Neural cell (in vitro differentiated cells): ENCODE results near the gene DNAH7. TPM values are rescaled to one million over a fixed set of nuclear protein-coding genes. Genes with fewer than 3 reads are reported as not detected.

Experiments
- H2AFZ ChIP-seq: fragments of 200-600, 300-800 bp; sonication (generic), shearing (Covaris generic); 2 replicates; pipeline ENCODE4 v1.6.0; 2014; ENCODE audit warnings: low read depth, mild to moderate bottlenecking, antibody characterized with exemption, low read length, moderate library complexity
- H3F3A ChIP-seq: fragments of 200-600 bp; shearing (Covaris generic); 2 replicates; pipeline ENCODE4 v1.6.1; 2016; ENCODE audit warnings: mild to moderate bottlenecking, moderate library complexity, mixed read lengths, antibody characterized with exemption, low read length; ENCODE audit not compliant: insufficient read depth, poor library complexity, severe bottlenecking
- H3K27ac ChIP-seq: fragments of 200-600, 300-800 bp; sonication (generic), shearing (Covaris generic); 2 replicates; pipeline ENCODE4 v1.5.1; 2014; ENCODE audit warnings: mild to moderate bottlenecking, low read length, moderate library complexity
- H3K27me3 ChIP-seq: fragments of 300-800, 200-600 bp; sonication (generic), shearing (Covaris generic); 2 replicates; pipeline ENCODE4 v1.6.0; 2014; ENCODE audit warnings: mild to moderate bottlenecking, low read depth, low read length, moderate library complexity; ENCODE audit not compliant: insufficient read depth
- H3K36me3 ChIP-seq: fragments of 300-800, 200-600 bp; sonication (generic), shearing (Covaris generic); 2 replicates; pipeline ENCODE4 v1.5.1; 2014; ENCODE audit warnings: mild to moderate bottlenecking, antibody characterized with exemption, low read length, moderate library complexity; ENCODE audit not compliant: insufficient read depth
- H3K4me2 ChIP-seq: fragments of 300-800, 200-600 bp; sonication (generic), shearing (Covaris generic); 2 replicates; pipeline ENCODE4 v1.6.0; 2014; ENCODE audit warnings: mild to moderate bottlenecking, low read length
- H3K4me3 ChIP-seq: fragments of 300-800, 200-600 bp; sonication (generic), shearing (Covaris generic); 2 replicates; pipeline ENCODE4 v1.5.1; 2014; ENCODE audit warnings: mild to moderate bottlenecking, low read length, moderate library complexity
- H3K79me2 ChIP-seq: fragments of 200-600 bp; shearing (Covaris generic); replicated peaks from 2 replicates; pipeline ENCODE4 v1.6.0; 2014; ENCODE audit warnings: mild to moderate bottlenecking, low read length, moderate library complexity; ENCODE audit not compliant: insufficient read depth
- H3K9ac ChIP-seq: fragments of 300-800, 200-600 bp; sonication (generic), shearing (Covaris generic); 2 replicates; pipeline ENCODE4 v1.6.1; 2016; ENCODE audit warnings: mild to moderate bottlenecking, low read length, mixed read lengths
- H3K9me2 ChIP-seq: fragments of 200-600 bp; shearing (Covaris generic); 2 replicates; pipeline ENCODE4 v1.6.1; 2016; ENCODE audit warnings: mild to moderate bottlenecking, low read length, mixed read lengths; ENCODE audit not compliant: insufficient read depth
- H3K9me3 ChIP-seq: fragments of 200-600, 300-800 bp; sonication (generic), shearing (Covaris generic); 2 replicates; pipeline ENCODE4 v1.6.1; 2016; ENCODE audit warnings: mild to moderate bottlenecking, mixed run types, low read length, moderate library complexity, mixed read lengths
- H4K20me1 ChIP-seq: fragments of 200-600 bp; shearing (Covaris generic); 2 replicates; pipeline ENCODE4 v1.6.1; 2016; ENCODE audit warnings: mild to moderate bottlenecking, mixed run types; ENCODE audit not compliant: insufficient read depth
- CTCF ChIP-seq: fragments of 450-650 bp; IDR thresholded peaks from 2 replicates; pipeline ENCODE4 v1.5.1; 2014; ENCODE audit warnings: antibody characterized with exemption, mild to moderate bottlenecking, moderate library complexity; ENCODE audit not compliant: poor library complexity, severe bottlenecking
- EP300 ChIP-seq: fragments of 450-650 bp; conservative IDR thresholded peaks from 2 replicates; pipeline ENCODE4 v1.6.1; 2014; ENCODE audit warnings: antibody characterized with exemption, mild to moderate bottlenecking, moderate library complexity; ENCODE audit not compliant: poor library complexity, severe bottlenecking
- EZH2 ChIP-seq: fragments of 200-600, 300-800 bp; shearing (Covaris generic), sonication (generic); IDR thresholded peaks from 2 replicates; pipeline ENCODE4 v1.6.1; 2014; ENCODE audit warnings: antibody characterized with exemption, low read length, borderline replicate concordance, mild to moderate bottlenecking; ENCODE audit not compliant: insufficient read depth, poor library complexity, severe bottlenecking
- MXI1 ChIP-seq: fragments of 450-650 bp; conservative IDR thresholded peaks from 2 replicates; pipeline ENCODE4 v1.6.1; 2014; ENCODE audit warnings: antibody characterized with exemption, mild to moderate bottlenecking; ENCODE audit not compliant: poor library complexity, severe bottlenecking
- POLR2AphosphoS5 ChIP-seq: IDR thresholded peaks from 2 replicates; pipeline ENCODE4 v1.6.1; 2012
- RAD21 ChIP-seq: fragments of 450-650 bp; conservative IDR thresholded peaks from 2 replicates; pipeline ENCODE4 v1.6.1; 2014; ENCODE audit warnings: antibody characterized with exemption, mild to moderate bottlenecking, moderate library complexity
- REST ChIP-seq: IDR thresholded peaks from 2 replicates; pipeline ENCODE4 v1.6.1; 2012; ENCODE audit warnings: borderline replicate concordance
- SMC3 ChIP-seq: fragments of 450-650 bp; conservative IDR thresholded peaks from 2 replicates; pipeline ENCODE4 v1.6.1; 2014; ENCODE audit warnings: antibody characterized with exemption, mild to moderate bottlenecking, moderate library complexity; ENCODE audit not compliant: poor library complexity
- TAF1 ChIP-seq: IDR thresholded peaks from 2 replicates; pipeline ENCODE4 v1.6.1; 2012; ENCODE audit warnings: low read depth
- polyA plus RNA-seq: library from polyadenylated mRNA; depleted of rRNA; stranded (reverse); fragments of >200 nt; gene quantifications from 2 replicates; pipeline ENCODE4 v1.2.3, GENCODE V29; 2014

Gene DNAH7
- polyA plus RNA-seq, 1 donor from 2014 or later, result 0.67 TPM

GRCh38 chr2:195820867-195821565 is 247.6 kb downstream of the DNAH7 start:
- no peak overlapping the region for H2AFZ ChIP-seq
- no peak overlapping the region for H3K9ac ChIP-seq
- no peak overlapping the region for H3K4me3 ChIP-seq
- TF ChIP-seq CTCF, result no peak
- no peak for TF ChIP-seq RAD21
- no peak for TF ChIP-seq EP300
- no peak for TF ChIP-seq MXI1
- no peak for TF ChIP-seq POLR2AphosphoS5
- TF ChIP-seq EZH2, result no peak
- no peak for TF ChIP-seq REST
- TF ChIP-seq SMC3, result no peak
- no peaks in the 10 kb centered on the region for H3F3A ChIP-seq
- H3K4me2 ChIP-seq, result no peak overlapping the region
- no peaks in the 10 kb centered on the region for H3K9me3 ChIP-seq
- no peaks in the 10 kb centered on the region for H3K9me2 ChIP-seq
- H3K27me3 ChIP-seq, result no peaks in the 10 kb centered on the region
- H3K36me3 ChIP-seq, result no peaks in the 10 kb centered on the region
- H3K27ac ChIP-seq, result no peak overlapping the region
- no peaks in the 10 kb centered on the region for H3K79me2 ChIP-seq
- H4K20me1 ChIP-seq, result no peaks in the 10 kb centered on the region

- no peaks in the 10 kb centered on the region for H3F3A ChIP-seq
- no peaks in the 10 kb centered on the region for H3K79me2 ChIP-seq
- H3K27me3 ChIP-seq, result no peaks in the 10 kb centered on the region
- H3K9ac ChIP-seq, result no peak overlapping the region
- H3K9me3 ChIP-seq, result no peaks in the 10 kb centered on the region
- H2AFZ ChIP-seq, result no peak overlapping the region
- H3K4me2 ChIP-seq, result no peak overlapping the region
- no peaks in the 10 kb centered on the region for H3K36me3 ChIP-seq
- no peak overlapping the region for H3K4me3 ChIP-seq
- no peak overlapping the region for H3K27ac ChIP-seq
- no peaks in the 10 kb centered on the region for H4K20me1 ChIP-seq
- TF ChIP-seq RAD21 (no peak), TAF1 (no peak), EZH2 (no peak), POLR2AphosphoS5 (no peak), EP300 (no peak), CTCF (no peak), MXI1 (no peak), REST (no peak), SMC3 (no peak)
- H3K9me2 ChIP-seq, result no peaks in the 10 kb centered on the region
These were observed 248.3 kb downstream of the DNAH7 start for GRCh38 chr2:195820373-195820772.
